KOPT-K1 (cell line): ENCODE measurements around the gene PKM.

ENCODE experiments used
- H3K27ac ChIP-seq: fragments of 200-600 bp; sonication (generic); 2 replicates; pipeline ENCODE4 v1.5.1; 2016; ENCODE audit warnings: antibody characterized with exemption, mild to moderate bottlenecking, low read depth, low read length; ENCODE audit not compliant: poor library complexity, severe bottlenecking
- H3K36me3 ChIP-seq: fragments of 200-600 bp; sonication (generic); 2 replicates; pipeline ENCODE4 v1.5.1; 2017; ENCODE audit warnings: antibody characterized with exemption, mild to moderate bottlenecking, low read length, moderate library complexity; ENCODE audit not compliant: insufficient read depth
- H3K9me3 ChIP-seq: fragments of 200-600 bp; sonication (generic); 2 replicates; pipeline ENCODE4 v1.5.1; 2017; ENCODE audit warnings: antibody characterized with exemption, low read length, mild to moderate bottlenecking; ENCODE audit not compliant: insufficient read depth, poor library complexity, severe bottlenecking

PKM gene

DNA sequence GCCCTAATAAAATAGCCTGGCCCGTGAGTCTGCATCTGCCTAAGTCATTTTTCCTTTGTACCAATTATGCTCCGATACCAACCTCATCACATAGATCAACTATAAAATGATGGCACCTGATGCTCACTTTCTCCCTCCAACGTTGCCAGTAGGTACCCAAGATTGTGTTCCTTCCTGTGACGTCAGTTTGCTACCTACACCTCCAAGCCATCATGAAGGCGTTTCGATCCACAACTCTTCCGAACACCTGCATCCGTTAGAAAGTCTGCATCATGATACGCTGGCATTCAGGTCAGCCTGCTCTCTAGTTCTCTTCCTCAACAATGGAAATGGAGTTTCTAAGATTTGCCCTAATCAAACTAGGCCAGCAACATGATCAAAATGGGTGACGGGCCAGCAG lies 7.7 kb downstream of the PKM start:
- Histone ChIP-seq H3K9me3 (no peaks in the 10 kb centered on the region), H3K27ac (no peak overlapping the region), H3K36me3 (peaks cover 72% of the 10 kb centered on the region)

DNA sequence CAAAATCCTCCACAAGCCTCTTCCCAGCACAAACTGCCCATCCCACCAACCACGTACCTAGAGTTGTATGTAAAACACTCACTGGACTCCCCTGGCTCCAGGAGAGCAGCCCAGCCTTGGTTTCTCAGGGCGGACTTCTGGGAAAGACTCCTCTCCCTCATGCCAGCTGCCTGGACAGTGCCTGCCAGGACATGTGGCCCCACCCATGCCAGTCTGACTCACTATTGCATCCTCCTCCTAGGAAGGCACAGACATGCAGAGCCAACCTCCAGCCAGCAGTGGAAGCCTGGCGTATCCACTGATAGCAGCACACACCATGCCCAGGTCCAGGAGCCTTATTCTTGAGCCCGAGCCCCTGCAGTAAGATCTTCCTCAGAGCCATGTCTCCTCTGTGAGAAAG lies 8.6 kb downstream of the PKM start:
- H3K36me3 ChIP-seq: peaks cover 81% of the 10 kb centered on the region
- no peak overlapping the region for H3K27ac ChIP-seq
- no peaks in the 10 kb centered on the region for H3K9me3 ChIP-seq

DNA sequence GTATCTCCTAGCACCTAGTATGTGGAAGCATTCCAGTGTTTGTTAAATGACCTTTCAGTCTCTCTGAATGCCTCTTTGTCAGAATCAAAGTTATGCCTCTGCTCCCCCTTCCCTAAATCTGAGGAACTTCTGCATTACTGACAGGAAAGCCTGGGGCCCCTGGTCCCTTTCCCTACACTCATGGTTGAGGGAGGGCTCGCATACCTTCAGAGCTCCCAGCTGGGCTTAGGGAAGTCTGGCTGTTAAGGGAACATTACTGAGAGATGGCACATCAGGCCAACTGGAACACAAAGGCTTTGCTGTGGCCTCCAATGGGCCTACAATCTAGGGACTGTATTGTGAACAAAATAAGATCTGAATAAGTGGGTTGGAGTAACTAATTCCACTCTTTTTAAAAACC lies 10.3 kb downstream of the PKM start:
- Histone ChIP-seq H3K36me3 (peaks cover 94% of the 10 kb centered on the region), H3K27ac (no peak overlapping the region), H3K9me3 (no peaks in the 10 kb centered on the region)

DNA sequence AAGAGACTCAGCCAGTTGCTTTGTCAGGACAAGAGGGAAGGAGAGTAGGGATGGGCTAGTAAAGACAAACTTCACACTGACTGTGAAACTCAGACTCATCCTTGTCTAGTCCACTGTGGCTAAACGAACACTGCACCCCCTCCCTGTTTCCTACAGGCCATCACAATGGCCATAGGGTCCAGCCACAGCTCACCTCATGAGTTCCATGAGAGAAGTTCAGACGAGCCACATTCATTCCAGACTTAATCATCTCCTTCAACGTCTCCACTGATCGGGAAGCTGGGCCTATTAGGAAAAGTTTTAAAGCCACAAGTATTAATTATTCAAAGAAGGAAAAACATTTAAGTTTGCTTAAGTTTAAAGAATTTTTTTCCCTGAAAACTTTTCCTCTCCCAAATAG lies 13.8 kb downstream of the PKM start:
- Histone ChIP-seq H3K36me3 (peaks cover 100% of the 10 kb centered on the region), H3K9me3 (no peaks in the 10 kb centered on the region), H3K27ac (no peak overlapping the region)

DNA sequence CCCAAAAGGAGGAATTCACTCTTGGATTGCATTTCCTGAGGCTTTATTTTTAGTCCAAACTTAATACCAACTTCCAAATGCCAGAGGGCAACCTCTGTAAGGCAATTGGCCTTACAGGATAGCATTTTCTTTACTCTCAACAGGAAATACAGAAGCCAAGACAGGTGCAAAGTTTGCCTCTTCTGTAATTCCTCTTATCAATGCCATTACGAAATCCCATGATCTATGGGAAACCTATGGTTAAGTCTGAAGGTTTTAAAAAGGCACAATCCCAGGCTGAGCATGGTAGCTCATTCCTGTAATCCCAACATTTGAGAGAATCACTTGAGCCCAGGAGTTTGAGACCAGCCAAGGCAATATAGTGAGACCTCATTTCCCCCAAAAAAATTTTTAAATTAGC lies 14.9 kb downstream of the PKM start:
- no peak overlapping the region for H3K27ac ChIP-seq
- H3K36me3 ChIP-seq: peaks cover 100% of the 10 kb centered on the region

DNA sequence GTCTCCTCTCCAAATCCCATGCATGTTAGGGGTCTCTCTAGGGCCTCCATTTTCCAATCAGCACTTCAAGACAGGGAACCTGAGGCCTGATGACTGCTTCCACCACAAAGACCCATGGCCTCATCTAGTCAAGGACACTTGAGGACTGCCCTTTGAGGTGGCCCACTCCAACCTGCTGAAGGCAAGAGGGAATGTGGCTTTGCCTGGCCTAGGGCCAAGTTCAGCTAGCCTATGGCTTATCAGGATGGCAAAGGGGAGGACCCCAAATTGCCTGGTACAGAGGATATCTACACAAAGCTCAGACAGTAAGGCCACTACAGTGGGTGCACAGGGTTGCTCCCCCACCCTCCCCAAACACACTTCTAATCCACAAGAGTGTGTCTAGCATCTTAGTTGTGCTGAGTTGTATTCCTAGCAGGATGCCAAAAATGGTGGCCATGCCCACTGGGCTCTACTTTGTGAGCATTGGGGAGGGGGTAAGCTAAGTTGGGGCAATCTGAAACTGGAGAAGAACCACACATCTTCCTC lies 23.4 kb downstream of the PKM start:
- peaks cover 98% of the 10 kb centered on the region for H3K36me3 ChIP-seq
- H3K27ac ChIP-seq: no peak overlapping the region
- H3K9me3 ChIP-seq: no peaks in the 10 kb centered on the region

More for the DNA sequence above, 14.9 kb downstream of the PKM start:
- H3K9me3 ChIP-seq: no peaks in the 10 kb centered on the region

DNA sequence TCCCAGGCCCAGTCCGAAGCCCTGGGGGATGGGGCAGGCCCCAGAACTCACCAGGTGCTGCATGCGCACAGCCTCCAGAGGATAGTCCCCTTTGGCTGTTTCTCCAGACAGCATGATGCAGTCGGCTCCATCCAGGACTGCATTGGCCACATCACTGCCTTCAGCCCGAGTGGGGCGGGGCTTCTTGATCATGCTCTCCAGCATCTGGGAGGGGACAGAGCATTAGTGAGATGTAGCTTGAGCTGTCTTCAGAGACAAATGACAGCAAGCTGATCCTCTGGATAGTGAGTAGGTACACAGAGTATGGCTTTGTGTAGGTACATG lies 24.4 kb downstream of the PKM start:
- Histone ChIP-seq H3K9me3 (no peaks in the 10 kb centered on the region), H3K27ac (no peak overlapping the region), H3K36me3 (peaks cover 98% of the 10 kb centered on the region)

DNA sequence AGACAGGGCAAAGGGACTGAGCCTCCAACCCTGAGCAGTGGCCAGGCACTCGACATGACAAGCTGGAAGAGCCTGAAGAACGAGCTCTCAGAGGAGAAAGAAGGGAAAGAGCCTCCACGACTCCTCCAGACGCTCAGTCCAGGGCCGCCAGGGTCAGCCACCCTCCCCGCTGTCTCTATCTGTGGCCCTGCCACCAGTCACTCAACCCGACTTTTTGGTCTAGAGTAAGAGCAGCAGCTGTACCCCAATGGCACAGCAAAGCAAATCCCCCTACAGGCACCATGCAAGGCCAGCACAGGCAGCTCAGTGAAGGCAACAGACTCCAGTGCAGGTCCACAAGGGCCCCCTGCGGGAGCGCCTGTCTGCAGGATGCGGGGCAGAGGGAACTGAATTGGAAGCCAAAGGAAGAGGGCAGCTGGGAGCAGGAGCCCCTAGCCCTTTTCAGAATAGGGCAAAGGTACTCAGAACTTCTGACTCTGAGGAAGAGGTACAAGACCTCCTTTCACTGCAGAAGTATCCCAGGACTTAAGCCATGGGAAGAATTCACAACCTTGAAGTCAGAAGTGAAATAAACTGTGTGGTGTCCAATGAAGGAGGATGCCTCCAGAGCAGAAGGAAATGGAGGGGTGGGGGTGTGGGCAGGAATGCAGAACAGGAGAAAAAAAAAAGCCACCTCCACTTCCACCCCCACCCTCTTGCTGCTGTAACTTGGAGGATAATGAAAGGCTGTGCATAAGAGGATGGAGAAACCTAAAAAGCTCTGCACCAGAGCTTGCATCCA lies 24.9 kb downstream of the PKM start:
- no peaks in the 10 kb centered on the region for H3K9me3 ChIP-seq
- H3K36me3 ChIP-seq: peaks cover 98% of the 10 kb centered on the region
- H3K27ac ChIP-seq: no peak overlapping the region

DNA sequence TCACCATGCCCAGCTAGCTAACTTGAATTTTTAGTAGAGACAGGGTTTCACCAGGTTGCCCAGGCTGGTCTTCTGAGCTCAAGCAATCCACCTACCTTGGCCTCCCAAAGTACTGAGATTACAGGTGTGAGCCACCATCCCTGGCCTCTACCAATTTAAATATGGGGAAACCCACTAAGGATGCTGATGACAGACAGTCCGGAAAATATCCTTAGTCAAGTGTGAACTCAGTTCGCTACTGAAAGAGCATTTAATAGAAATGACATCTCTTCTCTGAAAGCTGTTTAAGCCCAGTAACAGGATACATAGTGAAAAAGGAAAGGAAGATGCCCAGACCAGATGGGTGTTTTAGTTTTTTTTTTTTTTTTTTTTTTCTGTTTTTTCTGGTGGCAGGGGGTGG lies 25.7 kb downstream of the PKM start:
- Histone ChIP-seq H3K36me3 (peaks cover 98% of the 10 kb centered on the region), H3K27ac (no peak overlapping the region), H3K9me3 (no peaks in the 10 kb centered on the region)

DNA sequence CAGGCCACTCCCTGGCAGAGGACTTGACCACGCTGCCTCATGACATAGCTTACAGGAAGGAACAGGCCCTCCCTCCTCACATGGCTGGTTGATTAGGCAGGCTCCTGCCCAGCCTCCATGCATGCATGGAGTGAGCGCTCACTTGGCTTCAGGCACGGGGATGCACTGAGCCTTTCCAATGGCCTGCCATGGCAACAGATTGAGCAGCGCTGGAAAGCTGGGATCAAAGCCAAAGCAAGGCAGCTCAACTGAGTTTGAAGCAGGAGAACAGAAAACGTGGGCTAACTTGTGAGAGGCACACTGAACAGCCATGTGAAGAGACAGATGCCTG lies 27.5 kb downstream of the PKM start:
- peaks cover 100% of the 10 kb centered on the region for H3K36me3 ChIP-seq
- H3K27ac ChIP-seq: no peak overlapping the region
- H3K9me3 ChIP-seq: no peaks in the 10 kb centered on the region

DNA sequence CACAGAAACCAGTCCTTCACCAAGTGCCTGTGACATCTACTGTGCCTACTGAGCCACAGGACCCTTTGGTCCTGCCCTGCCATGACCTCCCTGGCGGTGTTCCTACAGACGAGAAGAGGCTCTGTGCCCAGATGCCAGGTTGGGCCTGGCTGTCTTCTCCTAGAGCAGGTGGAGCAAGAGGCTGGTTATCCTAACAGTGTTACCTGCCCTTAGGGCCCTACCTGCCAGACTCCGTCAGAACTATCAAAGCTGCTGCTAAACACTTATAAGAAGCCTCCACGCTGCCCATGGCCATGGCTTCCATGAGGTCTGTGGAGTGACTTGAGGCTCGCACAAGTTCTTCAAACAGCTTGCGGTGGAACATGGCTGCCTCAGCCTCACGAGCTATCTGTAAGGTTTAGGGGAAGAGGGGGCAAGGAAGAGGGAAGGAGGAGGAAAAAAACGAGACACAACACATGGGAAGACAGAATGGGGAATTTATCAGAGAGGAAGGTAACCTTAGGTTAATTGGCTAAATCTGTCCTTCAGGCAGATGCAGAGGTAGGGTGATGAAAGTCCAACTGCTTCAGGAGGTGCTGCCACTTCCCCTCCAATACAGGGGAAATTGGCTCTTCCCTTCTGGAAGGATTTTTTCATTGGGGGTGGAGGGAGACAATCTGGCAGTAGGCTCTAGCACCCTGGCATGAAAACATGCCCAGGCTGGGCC lies 28.0 kb downstream of the PKM start:
- H3K9me3 ChIP-seq: no peaks in the 10 kb centered on the region
- no peak overlapping the region for H3K27ac ChIP-seq
- peaks cover 100% of the 10 kb centered on the region for H3K36me3 ChIP-seq

DNA sequence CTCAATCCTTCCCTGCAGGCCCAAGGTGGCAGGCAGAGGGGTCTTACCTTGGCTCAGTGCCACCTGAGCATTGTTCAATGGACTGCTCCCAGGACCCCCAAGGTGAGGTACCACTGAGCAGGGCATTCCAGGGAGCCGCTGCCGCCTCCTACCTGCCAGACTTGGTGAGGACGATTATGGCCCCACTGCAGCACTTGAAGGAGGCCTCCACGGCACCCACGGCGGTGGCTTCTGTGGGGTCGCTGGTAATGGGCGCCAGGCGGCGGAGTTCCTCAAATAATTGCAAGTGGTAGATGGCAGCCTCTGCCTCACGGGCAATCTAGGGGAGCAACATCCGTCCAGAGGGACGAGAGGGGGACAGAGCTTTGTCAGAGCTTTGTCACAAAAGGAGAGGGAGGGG lies 28.7 kb downstream of the PKM start:
- H3K36me3 ChIP-seq: peaks cover 96% of the 10 kb centered on the region
- no peaks in the 10 kb centered on the region for H3K9me3 ChIP-seq
- no peak overlapping the region for H3K27ac ChIP-seq

DNA sequence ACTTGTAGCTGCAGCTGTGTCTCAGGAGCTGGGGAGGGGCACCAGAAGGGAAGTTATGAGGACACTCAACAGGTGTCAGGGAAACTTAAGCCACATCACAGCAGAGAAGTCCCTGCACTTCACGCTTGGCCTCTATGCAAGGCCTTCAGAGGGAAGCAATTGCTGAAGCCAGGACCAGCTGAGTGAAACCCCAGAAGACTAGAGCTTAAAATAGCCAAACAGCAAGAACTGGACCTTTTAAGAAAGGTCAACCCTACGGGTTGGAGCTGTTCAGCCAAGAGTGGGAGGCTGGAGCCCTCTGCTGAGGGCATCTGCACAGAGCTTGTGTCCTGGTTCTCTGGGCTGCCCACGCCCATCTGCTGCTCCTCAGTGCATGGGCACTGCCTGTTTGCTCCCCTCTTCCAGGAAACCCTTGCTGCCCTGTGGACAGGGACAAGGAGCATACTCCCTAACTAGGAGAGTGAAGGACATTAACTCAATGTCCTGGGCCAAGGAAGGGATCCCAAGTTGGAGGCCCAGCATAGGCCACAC lies 29.5 kb downstream of the PKM start:
- H3K27ac ChIP-seq: no peak overlapping the region
- peaks cover 88% of the 10 kb centered on the region for H3K36me3 ChIP-seq
- H3K9me3 ChIP-seq: no peaks in the 10 kb centered on the region

DNA sequence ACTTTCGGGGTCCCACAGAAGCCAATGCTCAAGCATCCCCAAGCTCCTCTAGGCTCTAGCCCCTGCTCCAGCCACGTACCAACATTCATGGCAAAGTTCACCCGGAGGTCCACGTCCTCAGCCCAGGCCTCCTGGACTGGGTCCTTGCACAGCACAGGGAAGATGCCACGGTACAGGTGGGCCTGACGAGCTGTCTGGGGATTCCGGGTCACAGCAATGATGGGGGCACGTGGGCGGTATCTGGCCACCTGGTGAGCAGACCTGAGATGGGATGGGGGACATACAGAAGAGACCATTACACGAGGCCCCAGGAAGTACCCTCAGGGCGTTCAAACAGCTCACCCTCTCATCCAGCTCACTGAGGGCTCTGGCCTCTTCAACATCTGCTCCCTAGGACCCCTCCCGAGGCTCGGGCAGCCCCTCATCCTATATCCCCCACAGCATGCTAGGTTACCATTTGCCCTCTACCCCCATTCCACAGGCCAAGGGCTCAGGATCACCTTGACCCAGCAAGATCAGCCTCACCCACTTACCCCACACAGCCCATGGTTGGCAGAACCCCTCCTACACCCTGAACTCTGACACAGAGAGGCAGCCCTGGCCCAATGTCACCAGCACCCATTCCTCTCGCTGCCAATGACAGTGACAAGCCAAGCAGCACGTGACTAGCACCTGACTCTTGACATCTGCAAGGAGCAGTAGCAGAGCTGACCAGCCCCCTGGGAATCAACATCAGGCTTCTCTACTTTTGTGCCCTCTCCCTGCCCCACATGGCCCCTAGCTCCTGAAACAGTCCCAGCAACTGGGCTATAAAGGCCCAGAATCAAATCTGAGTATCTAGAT lies 30.4 kb downstream of the PKM start:
- Histone ChIP-seq H3K9me3 (no peaks in the 10 kb centered on the region), H3K36me3 (peaks cover 79% of the 10 kb centered on the region), H3K27ac (no peak overlapping the region)

DNA sequence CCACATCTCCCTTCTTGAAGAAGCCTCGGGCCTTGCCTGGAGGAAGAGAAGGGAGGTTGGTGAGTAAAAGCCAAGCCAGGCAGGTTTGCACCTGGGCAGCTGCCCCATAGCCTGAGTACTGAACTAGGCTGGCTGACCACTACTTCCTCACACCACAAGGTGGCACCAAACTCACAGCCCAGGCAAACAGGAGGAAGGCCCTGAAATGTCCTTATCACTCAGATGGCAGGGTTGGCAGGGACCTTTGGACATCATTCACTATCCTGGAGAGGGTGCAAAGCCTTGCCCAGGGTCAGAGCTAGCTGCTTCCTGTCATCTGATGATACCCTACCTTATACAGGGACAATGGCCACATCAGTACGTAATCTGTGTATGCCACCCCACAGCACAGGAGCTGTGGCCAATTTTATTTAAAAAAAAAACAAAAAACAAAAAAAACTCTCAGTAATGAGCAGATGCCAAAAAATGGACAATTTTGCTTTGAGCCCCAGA lies 31.2 kb downstream of the PKM start:
- H3K9me3 ChIP-seq: no peaks in the 10 kb centered on the region

More for the DNA sequence above, 31.2 kb downstream of the PKM start:
- Histone ChIP-seq H3K36me3 (peaks cover 71% of the 10 kb centered on the region), H3K27ac (no peak overlapping the region)
